Heart right ventricle (tissue), 16 donors: ENCODE data around the gene ANKRD63. TPM values are rescaled to one million over a fixed set of nuclear protein-coding genes. Genes with fewer than 3 reads are reported as not detected.

Experiments
- ATAC-seq, 8 donors: fragments of 200-7000 bp; cut with Tn5 transposase; one replicate each; pipeline ENCODE4 v1.9.1; 2020; ENCODE audit warnings: mild to moderate bottlenecking in 8 of 8, moderate library complexity in 8 of 8, moderate number of reproducible peaks in 1 of 8
- DNase-seq, 2 donors: peaks; one replicate each; pipeline ENCODE4 v3.0.0-alpha.2; 2020
- H3K27ac ChIP-seq, 10 donors: fragments of 200-600 bp; sonication (generic) in 2 of 10; one replicate each; pipeline versions ENCODE4 v1.5.0 to v1.8.0; 2020 to 2022; ENCODE audit warnings: mild to moderate bottlenecking in 3 of 10
- H3K27me3 ChIP-seq, 7 donors: fragments of 200-600 bp; one replicate each; pipeline ENCODE4 v1.8.0; 2021 to 2022; ENCODE audit warnings: mild to moderate bottlenecking in 2 of 7
- H3K36me3 ChIP-seq, 9 donors: fragments of 200-600 bp; sonication (generic) in 1 of 9; one replicate each; pipeline versions ENCODE4 v1.5.0 to v1.8.0; 2020 to 2022; ENCODE audit warnings: mild to moderate bottlenecking in 2 of 9
- H3K4me1 ChIP-seq, 9 donors: fragments of 200-600 bp; sonication (generic) in 1 of 9; one replicate each; pipeline versions ENCODE4 v1.5.0 to v1.8.0; 2020 to 2022; ENCODE audit warnings: mild to moderate bottlenecking in 4 of 9
- H3K4me3 ChIP-seq, 10 donors: fragments of 200-600 bp; sonication (generic) in 2 of 10; one replicate each; pipeline versions ENCODE4 v1.5.0 to v1.8.0; 2020 to 2022; ENCODE audit warnings: mild to moderate bottlenecking in 7 of 10, moderate library complexity in 2 of 10
- H3K9me3 ChIP-seq, 11 donors: fragments of 200-600 bp in 10 of 11; sonication (generic) in 2 of 11; one replicate each; pipeline versions ENCODE4 v1.5.0 to v1.8.0; 2013 to 2022; ENCODE audit warnings: mild to moderate bottlenecking in 2 of 11, control low read depth in 1 of 11, moderate library complexity in 1 of 11
- CTCF ChIP-seq, 9 donors: fragments of 200-600 bp; sonication (generic) in 2 of 9; IDR thresholded peaks; one replicate each; pipeline versions ENCODE4 v1.5.0 to v1.8.0; 2021 to 2022; ENCODE audit warnings: antibody characterized with exemption in 9 of 9, mild to moderate bottlenecking in 5 of 9, moderate library complexity in 1 of 9
- WGBS, 2 donors: extraction: QIAGEN DNeasy Blood & Tissue Kit; methylation state at CpG; one replicate each; pipeline ENCODE4 v1.1.7; 2013; ENCODE audit warnings: inconsistent platforms in 1 of 2; 5-methylcytosine and 5-hydroxymethylcytosine counted together
- intact Hi-C, 10 donors: fragments of 100-400 bp; cut with DNase I; formaldehyde crosslinking; loops; one replicate each; pipeline versions ENCODE4 v1.11.1 to v1.14.2; 2022
- polyA plus RNA-seq, 2 donors: library from polyadenylated mRNA; stranded (reverse); fragments of 200-250 nt; gene quantifications; one replicate each; pipeline ENCODE4 v1.2.3, GENCODE V29; 2013
- total RNA-seq, 10 donors: library from RNA; stranded (reverse); fragmentation: NEBNext Ultra II Directional in 3 of 10; extraction: Animal tissue kit (Norgen Biotek cat#: 25700) in 3 of 10; gene quantifications; one replicate each; pipeline versions ENCODE4 v1.2.1 to v1.2.4, GENCODE V29; 2021 to 2023
- donor health status: Arrhythmogenic right ventricular cardiomyopathy.
- donor health status: ischemic (EF 13 %, LVEDD 7.1; RV severe dilation, severe dysfunction).
- donor health status: healthy with polysubstance abuse.
- donor health status: DM: no; HTN: yes; CAD: no.
- donor health status: DM: no; HTN: no; CAD: no.
- donor health status: ischemic (EF 25% LVEDD 6.9; RV normal size, moderate dysfunction).
- donor health status: ischemic (EF 25% LVEDD 5.7; RV mildly dilated, moderate dysfunction).
- donor health status: healthy.
- donor health status: DM: yes; HTN: yes; CAD: no.
- donor health status: Ischemic cardiomyopathy.
- donor health status: ischemic (EF 35%, LVEDD 5.7; RV mildly dilated, moderate dysfunction).
- donor health status: nonischemic (EF 11% LVEDD 7.7; RV severe dilation, severe dysfunction).
- donor health status: DM: yes; HTN: yes; CAD: no.
- donor health status: PGD.
- donor health status: ischemic (EF 29% LVEDD 5.4; RV normal size, mild dysfunction).
- donor health status: nonischemic (EF 23%, LVEDD 6.1; RV moderate dilation, normal function).

Gene ANKRD63
- total and polyA plus RNA-seq, 12 donors, result 0.26 to 1.9 (median 0.44) TPM; not detected in 8

DNA sequence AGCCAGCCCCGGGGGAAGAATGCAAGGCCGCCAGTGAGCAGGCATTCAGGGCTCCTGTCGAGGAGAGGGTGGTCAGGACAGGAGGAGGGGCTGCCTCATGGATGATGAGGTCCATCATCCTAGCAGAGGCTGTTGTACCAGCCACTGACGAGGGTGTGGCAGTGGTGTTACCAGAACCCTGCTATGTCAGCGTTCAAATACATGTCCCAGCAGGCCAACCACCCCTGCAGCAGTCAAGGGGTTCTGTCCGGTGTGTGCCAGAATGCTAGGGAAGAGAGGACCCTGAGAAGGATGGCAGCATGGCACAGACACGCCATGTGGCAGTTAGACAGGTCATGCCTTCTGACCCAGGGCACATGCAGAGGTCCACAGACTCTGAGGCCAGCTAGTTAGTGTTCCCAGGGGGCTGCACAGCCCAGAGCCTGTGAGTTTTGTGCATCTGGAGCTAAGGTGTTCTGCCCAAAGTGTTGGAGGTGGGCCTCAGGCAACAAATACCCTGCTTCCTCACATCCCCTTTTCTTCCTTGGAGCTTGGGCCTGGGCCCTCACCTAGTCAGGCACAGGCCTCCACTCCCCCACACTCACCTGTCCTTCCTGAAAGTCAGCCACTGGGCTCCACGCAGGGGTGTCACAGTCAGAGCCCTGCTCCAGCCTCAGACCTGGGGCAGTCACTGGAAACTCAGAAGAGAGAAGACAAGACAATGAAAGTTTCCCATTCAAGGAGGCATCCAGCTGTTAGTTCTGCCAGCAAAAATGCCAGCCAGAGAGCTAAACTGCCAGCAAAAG is 36.2 kb downstream of the ANKRD63 start:
- 91 to 93% methylated on average over 8 of the region's 8 CpGs for WGBS, 2 donors
- Histone ChIP-seq H3K27ac (no peak overlapping the region), H3K4me3 (no peak overlapping the region), H3K9me3 (no peaks in the 10 kb centered on the region), H3K27me3 (peaks cover 0 to 5% (median 0%) of the 10 kb centered on the region in 7 donors), H3K4me1 (peaks cover 0 to 16% (median 1%) of the 10 kb centered on the region in 9 donors), H3K36me3 (no peaks in the 10 kb centered on the region)
- TF ChIP-seq CTCF (IDR thresholded peaks at IDR 0.05), result no peak
- DNase-seq, result no peak
- ATAC-seq, result no peak
- intact Hi-C loops, result no loop called here

DNA sequence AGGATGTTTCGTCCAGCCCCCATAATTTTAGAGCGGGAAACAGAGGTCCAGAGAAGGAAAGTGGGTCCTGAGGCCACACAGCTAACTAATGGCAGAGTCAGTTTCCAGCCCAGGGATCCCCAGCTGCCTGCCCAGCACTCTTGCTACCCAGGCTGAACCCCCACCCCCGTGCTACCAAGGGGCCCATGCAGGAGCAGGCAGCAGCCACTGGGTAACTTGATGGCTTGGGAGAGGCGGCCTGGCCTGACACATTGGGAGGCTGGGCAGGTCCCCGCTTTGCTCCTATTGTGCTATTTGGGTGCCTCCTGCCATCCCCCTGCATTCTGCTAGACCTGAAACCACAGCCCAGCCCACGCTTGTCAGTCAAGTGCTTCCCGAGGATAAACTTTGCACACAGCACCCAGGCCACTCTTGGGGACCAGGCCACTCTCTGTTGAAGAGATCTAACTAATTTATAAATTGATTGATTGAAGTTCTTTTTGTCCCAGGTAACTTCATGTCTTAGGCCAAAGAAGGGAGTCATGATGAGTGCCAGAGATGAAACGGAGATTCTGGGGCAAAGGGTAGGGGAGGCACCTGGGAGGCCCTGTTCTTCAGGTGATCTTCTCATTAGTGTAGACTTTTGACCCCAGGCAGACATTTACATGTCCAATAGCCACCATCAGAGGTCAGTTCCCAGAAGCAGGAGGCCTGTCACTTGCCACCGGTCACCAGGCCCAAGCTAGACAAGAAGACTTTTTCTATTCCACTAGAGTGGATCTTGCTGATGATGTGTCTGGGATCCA is 37.0 kb downstream of the ANKRD63 start:
- Histone ChIP-seq H3K27me3 (peaks cover 0 to 1% (median 0%) of the 10 kb centered on the region in 7 donors), H3K4me3 (no peak overlapping the region), H3K4me1 (peaks cover 0 to 10% (median 0%) of the 10 kb centered on the region in 9 donors), H3K9me3 (no peaks in the 10 kb centered on the region), H3K27ac (no peak overlapping the region), H3K36me3 (no peaks in the 10 kb centered on the region)
- ATAC-seq (no peak), DNase-seq (no peak)
- intact Hi-C loops, result no loop called here
- no peak for TF ChIP-seq CTCF (IDR thresholded peaks at IDR 0.05)
- 91 to 92% methylated on average over 9 of the region's 9 CpGs for WGBS, 2 donors

DNA sequence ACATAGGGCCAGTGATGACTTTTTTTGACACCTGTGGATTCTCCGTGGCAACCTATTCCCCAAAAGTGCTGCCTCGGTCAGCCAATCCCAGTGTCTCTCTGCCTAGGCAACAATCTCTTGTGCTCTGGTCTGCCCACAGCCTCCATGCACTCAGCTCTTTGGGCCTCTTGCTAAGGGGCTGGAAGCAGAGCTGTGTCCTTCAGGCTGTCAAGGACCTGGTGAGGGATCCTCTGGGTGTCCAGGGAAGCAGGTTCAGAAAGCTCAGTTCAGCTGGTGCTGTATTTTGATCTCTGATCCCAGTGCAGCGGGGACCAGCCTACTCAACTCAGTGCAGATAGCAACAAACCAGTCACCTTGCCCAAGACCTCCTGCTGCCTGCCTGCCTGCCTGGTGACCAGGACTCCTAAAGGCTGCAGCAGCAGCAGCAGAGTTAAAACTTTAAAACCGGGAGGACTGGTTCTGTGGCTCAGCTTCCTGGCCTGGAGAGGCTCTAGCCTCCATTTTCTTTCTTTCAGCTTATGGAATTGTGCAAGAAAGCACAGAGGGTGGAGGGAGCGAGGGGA is 37.8 kb downstream of the ANKRD63 start:
- Histone ChIP-seq H3K27ac (no peak overlapping the region), H3K4me1 (peaks cover 0 to 7% (median 0%) of the 10 kb centered on the region in 9 donors), H3K27me3 (peaks cover 0 to 7% (median under 1%) of the 10 kb centered on the region in 7 donors), H3K9me3 (no peaks in the 10 kb centered on the region), H3K36me3 (no peaks in the 10 kb centered on the region), H3K4me3 (no peak overlapping the region)
- ATAC-seq, result no peak
- intact Hi-C loops, result no loop called here
- 74 to 75% methylated on average over 5 of the region's 5 CpGs for WGBS, 2 donors
- no peak for DNase-seq
- TF ChIP-seq CTCF (IDR thresholded peaks at IDR 0.05), result no peak

DNA sequence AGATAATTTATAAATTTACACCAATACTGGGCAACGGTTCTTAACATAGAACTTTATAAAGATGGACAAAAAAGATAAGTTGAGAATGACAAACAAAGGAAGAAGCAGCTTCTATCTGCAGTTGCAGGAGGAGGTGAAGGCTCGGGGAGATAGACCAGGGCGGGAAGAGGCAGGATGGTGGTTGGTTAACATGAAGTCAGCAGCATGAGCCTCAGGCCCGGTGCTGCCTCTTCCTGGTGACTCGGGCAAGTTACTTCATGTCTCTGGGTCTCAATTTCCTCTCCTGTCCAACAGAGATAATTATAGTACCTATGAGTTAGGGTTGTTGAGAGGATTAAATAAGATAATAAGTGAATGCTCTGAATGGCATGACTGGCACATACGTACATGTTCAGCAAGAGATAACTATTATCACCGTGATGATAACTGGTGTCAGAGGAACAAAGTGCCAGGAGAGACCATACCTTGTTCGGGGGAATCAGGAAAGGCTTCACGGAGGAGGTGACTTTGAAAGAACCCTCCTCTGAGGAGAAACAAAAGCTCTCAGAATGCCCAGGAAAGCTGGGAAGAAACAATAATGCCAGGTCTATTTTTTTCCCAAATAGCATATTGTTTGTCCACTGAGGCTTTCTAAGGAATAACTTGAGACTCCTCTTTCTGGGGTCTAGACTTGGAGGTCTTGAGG is 39.6 kb downstream of the ANKRD63 start:
- Histone ChIP-seq H3K27ac (no peak overlapping the region), H3K9me3 (no peaks in the 10 kb centered on the region), H3K4me1 (peaks cover 0 to 12% (median 0%) of the 10 kb centered on the region in 9 donors), H3K27me3 (peaks cover 0 to 18% (median 13%) of the 10 kb centered on the region in 7 donors), H3K4me3 (no peak overlapping the region), H3K36me3 (no peaks in the 10 kb centered on the region)
- ATAC-seq, result no peak
- 73 to 78% methylated on average over 9 of the region's 9 CpGs for WGBS, 2 donors
- no peak for TF ChIP-seq CTCF (IDR thresholded peaks at IDR 0.05)
- no peak for DNase-seq
- intact Hi-C loops, result no loop called here
